ENCODE measurements around the gene MBTPS1.

Gene MBTPS1

GRCh38 chr16:84138824-84139627 lies 22.3 kb upstream of the MBTPS1 start (continued):
- TF ChIP-seq ZBTB10 (tag by site-specific recombination; IDR thresholded peaks at IDR 0.05): no peak
- TF ChIP-seq ZNF426 (tag by site-specific recombination; IDR thresholded peaks at IDR 0.05): no peak
- TF ChIP-seq ZNF549 (tag by site-specific recombination; IDR thresholded peaks at IDR 0.05): no peak

GRCh38 chr16:84138500-84138823 lies 21.7 kb upstream of the MBTPS1 start:
- no peak overlapping the region for H3K27ac ChIP-seq (ENCODE audit: extremely low read depth, low read depth, low read length)
- ChIA-PET POLR2A (interaction anchor here (2.1 kb wide), 1 partner anchor 22 kb away, joined by 10 read pairs; the partner anchor contains the start of gene MBTPS1), CTCF (interaction anchor here (0.7 to 2.5 kb wide), 8 partner anchors 22 to 369 kb away, joined by 3 to 12 read pairs (median 4); partner anchors contain the start of genes MBTPS1 and TAF1C)
- peaks cover 7% of the 10 kb centered on the region; the same call in 1 of the 2 replicates for H3K4me1 ChIP-seq (ENCODE audit: control insufficient read depth, insufficient read depth, low read length)
- TF ChIP-seq ZNF146 (tag by site-specific recombination; IDR thresholded peaks at IDR 0.05) (no peak), ZIC2 (tag by site-specific recombination; IDR thresholded peaks at IDR 0.05) (0 out of 2 replicates have a peak, but pooled peaks have one; percentile 36)
- no peak overlapping the region for H3K4me3 ChIP-seq (ENCODE audit: low read depth, low read length)
- no peaks in the 10 kb centered on the region for H3K9me3 ChIP-seq (ENCODE audit: control insufficient read depth, insufficient read depth, low read depth, low read length)
- no peaks in the 10 kb centered on the region for H3K36me3 ChIP-seq (ENCODE audit: control insufficient read depth in 2 of 2, insufficient read depth in 1 of 2, low read length in 2 of 2)

DNA sequence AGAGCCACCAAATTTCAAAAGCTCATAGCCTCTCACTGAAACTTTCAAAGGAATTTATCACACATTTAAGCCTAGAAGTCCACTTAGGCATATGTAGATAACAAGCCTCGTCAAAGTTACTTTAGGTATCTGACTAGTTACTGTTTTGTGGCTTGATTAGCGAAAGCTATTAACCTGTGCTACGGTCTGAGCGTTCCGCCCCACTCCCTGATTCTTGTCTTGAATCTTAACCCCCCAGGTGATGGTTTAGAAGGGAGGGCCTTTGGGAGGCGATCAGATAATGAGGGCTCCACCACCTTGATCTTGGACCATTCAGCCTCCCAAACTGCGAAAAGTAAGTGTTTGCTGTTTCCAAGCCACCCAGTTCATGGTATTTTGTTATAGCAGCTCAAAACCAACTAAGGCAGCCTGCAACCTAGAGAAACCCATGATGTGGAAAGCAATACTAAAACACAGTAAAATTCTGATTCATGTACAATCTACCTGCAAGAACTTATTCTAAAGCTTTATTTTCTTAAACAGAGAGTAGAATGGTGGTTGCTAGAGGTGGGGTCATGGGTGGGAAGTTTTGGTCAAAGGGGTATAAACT lies 21.1 kb upstream of the MBTPS1 start:
- Histone ChIP-seq H3K9me3 (ENCODE audit: control insufficient read depth, insufficient read depth, low read depth, low read length) (no peaks in the 10 kb centered on the region), H3K4me3 (ENCODE audit: low read depth, low read length) (no peak overlapping the region), H3K4me1 (ENCODE audit: control insufficient read depth, insufficient read depth, low read length) (peaks cover 7% of the 10 kb centered on the region; the same call in 1 of the 2 replicates), H3K36me3 (ENCODE audit: control insufficient read depth in 2 of 2, insufficient read depth in 1 of 2, low read length in 2 of 2) (no peaks in the 10 kb centered on the region), H3K27ac (ENCODE audit: extremely low read depth, low read depth, low read length) (no peak overlapping the region)
- no peak for TF ChIP-seq YY1 (tag by site-specific recombination; IDR thresholded peaks at IDR 0.05)
- TF ChIP-seq ZBTB1 (tag by site-specific recombination; IDR thresholded peaks at IDR 0.05): no peak
- TF ChIP-seq ZNF132 (tag by site-specific recombination; IDR thresholded peaks at IDR 0.05; ENCODE audit: borderline replicate concordance): no peak
- TF ChIP-seq ZNF426 (tag by site-specific recombination; IDR thresholded peaks at IDR 0.05): no peak
- TF ChIP-seq ZNF473 (tag by site-specific recombination; IDR thresholded peaks at IDR 0.05): no peak
- TF ChIP-seq ATF2 (tag by site-specific recombination; IDR thresholded peaks at IDR 0.05; ENCODE audit: low read depth): no peak
- TF ChIP-seq ZNF626 (tag by site-specific recombination; IDR thresholded peaks at IDR 0.05): no peak
- TF ChIP-seq ZNF19 (tag by site-specific recombination; IDR thresholded peaks at IDR 0.05; ENCODE audit: low read depth): no peak
- no peak for TF ChIP-seq ZNF768 (tag by site-specific recombination; IDR thresholded peaks at IDR 0.05)
- TF ChIP-seq ZNF223 (tag by site-specific recombination; IDR thresholded peaks at IDR 0.05): no peak
- no peak for TF ChIP-seq ZNF184 (tag by site-specific recombination; IDR thresholded peaks at IDR 0.05)
- TF ChIP-seq AEBP2 (tag by site-specific recombination; IDR thresholded peaks at IDR 0.05; ENCODE audit: borderline replicate concordance): no peak
- no peak for TF ChIP-seq ZNF548 (tag by site-specific recombination; IDR thresholded peaks at IDR 0.05)
- ChIA-PET CTCF (interaction anchor here (0.6 to 2.5 kb wide), 6 partner anchors 21 to 369 kb away, joined by 3 to 12 read pairs (median 4); partner anchors contain the start of genes MBTPS1 and TAF1C), POLR2A (interaction anchor here (1.8 to 2.1 kb wide), 2 partner anchors 21 kb away, joined by 6 to 10 read pairs; partner anchors contain the start of gene MBTPS1)

Measured in HEK293 (cell line).